HG03575 (cell line): ENCODE data around the gene POLR2H.

Source experiments
- ATAC-seq: cut with Tn5 transposase; IDR thresholded peaks from one replicate; pipeline ENCODE4 v1.9.1; 2021; ENCODE audit not compliant: unreplicated experiment, insufficient number of reproducible peaks, low FRiP score; ENCODE audit errors: extremely low read depth

The POLR2H gene

GRCh38 chr3:184409946-184410500 is 48.5 kb downstream of the POLR2H start:
- ATAC-seq = no peak

- no peak for ATAC-seq
These were observed 53.1 kb downstream of the POLR2H start for GRCh38 chr3:184414418-184415202.

- ATAC-seq = no peak
These were observed 53.6 kb downstream of the POLR2H start for GRCh38 chr3:184415203-184415490.

- no peak for ATAC-seq
These were observed 56.3 kb downstream of the POLR2H start for GRCh38 chr3:184417619-184418327.
